ACC112 (cell line): Measurements from ENCODE around the gene BICDL1.

ENCODE experiments used
- H2AFZ ChIP-seq: fragments of 200-600 bp; sonication (generic); one replicate; pipeline ENCODE4 v1.6.0; 2017; ENCODE audit warnings: antibody characterized with exemption, low read length; ENCODE audit not compliant: unreplicated experiment
- H3K27ac ChIP-seq: fragments of 200-600 bp; sonication (generic); 2 replicates; pipeline ENCODE4 v1.5.1; 2014; ENCODE audit warnings: low read depth, mild to moderate bottlenecking, antibody characterized with exemption, low read length, moderate library complexity
- H3K27me3 ChIP-seq: fragments of 200-600 bp; sonication (generic); 2 replicates; pipeline ENCODE4 v1.6.1; 2014; ENCODE audit warnings: mild to moderate bottlenecking, antibody characterized with exemption, low read length, moderate library complexity, mixed read lengths; ENCODE audit not compliant: insufficient read depth
- H3K36me3 ChIP-seq: fragments of 200-600 bp; sonication (generic); 2 replicates; pipeline ENCODE4 v1.6.1; 2016; ENCODE audit warnings: mild to moderate bottlenecking, antibody characterized with exemption, low read length, moderate library complexity, mixed read lengths; ENCODE audit not compliant: insufficient read depth
- H3K4me1 ChIP-seq: fragments of 200-600 bp; sonication (generic); one replicate; pipeline ENCODE4 v1.6.1; 2016; ENCODE audit warnings: low read length, mixed read lengths; ENCODE audit not compliant: insufficient read depth, unreplicated experiment, control insufficient read depth
- H3K4me3 ChIP-seq: fragments of 200-600 bp; sonication (generic); 2 replicates; pipeline ENCODE4 v1.5.1; 2014; ENCODE audit warnings: mild to moderate bottlenecking, low read depth, low read length
- H3K79me2 ChIP-seq: fragments of 200-600 bp; sonication (generic); one replicate; pipeline ENCODE4 v1.6.0; 2016; ENCODE audit warnings: low read length; ENCODE audit not compliant: control insufficient read depth, unreplicated experiment, insufficient read depth

The BICDL1 gene

DNA sequence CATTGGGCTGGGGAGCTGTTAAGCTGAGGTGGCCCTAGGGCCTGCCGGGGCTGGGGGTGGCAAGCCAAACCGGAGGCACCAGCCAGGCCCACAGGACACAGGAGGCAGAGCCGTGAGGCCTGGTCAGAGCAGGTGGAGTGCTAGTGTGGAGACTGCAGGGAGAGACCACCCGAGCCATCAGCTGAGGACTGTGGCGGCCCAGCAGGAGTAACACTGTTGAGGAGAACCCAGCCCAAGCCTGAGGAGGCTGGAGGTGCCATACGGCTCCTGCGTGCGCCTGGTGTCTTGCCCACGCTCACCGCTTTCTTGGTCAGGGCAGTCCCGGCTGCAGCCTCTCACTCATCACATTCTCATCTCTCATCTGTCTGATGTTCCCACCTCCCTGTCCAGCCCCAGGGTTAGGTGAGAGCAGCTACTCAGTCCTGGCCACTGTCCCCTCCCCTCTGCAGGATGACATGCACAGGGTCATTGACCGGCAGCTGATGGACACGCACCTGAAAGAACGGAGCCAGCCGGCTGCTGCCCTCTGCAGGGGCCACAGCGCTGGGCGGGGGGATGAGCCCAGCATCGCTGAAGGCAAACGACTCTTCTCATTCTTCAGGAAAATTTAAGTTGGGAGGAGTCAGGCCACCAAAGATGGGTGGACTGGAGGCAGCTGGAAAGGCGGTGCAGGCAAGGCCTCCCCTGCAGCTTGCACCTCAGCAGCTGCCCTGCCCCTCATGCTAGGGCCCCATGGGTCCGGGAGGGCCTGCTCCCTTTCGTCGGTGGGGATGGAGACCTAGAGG is 103.7 kb downstream of the BICDL1 start:
- H3K4me1 ChIP-seq = no peaks in the 10 kb centered on the region
- no peaks in the 10 kb centered on the region for H3K27me3 ChIP-seq
- no peaks in the 10 kb centered on the region for H3K79me2 ChIP-seq
- no peak overlapping the region for H2AFZ ChIP-seq
- H3K27ac ChIP-seq = no peak overlapping the region
- H3K4me3 ChIP-seq = no peak overlapping the region
- H3K36me3 ChIP-seq = peaks cover 3% of the 10 kb centered on the region; the same call in 1 of the 2 replicates

DNA sequence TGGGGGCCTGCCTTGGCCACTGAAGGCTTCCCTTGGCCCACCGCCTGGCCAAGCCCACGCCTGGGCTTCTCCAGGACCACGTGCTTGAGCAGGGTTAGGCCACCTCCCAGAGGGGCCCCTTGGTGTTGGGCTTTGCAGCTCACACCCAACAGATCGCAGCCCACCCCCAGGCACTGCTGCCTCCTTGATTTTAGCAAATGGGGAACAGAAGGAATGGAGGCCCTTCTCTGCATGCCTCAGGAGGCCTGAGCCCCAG is 104.2 kb downstream of the BICDL1 start:
- Histone ChIP-seq H3K27ac (no peak overlapping the region), H3K36me3 (peaks cover 3% of the 10 kb centered on the region; the same call in 1 of the 2 replicates)

DNA sequence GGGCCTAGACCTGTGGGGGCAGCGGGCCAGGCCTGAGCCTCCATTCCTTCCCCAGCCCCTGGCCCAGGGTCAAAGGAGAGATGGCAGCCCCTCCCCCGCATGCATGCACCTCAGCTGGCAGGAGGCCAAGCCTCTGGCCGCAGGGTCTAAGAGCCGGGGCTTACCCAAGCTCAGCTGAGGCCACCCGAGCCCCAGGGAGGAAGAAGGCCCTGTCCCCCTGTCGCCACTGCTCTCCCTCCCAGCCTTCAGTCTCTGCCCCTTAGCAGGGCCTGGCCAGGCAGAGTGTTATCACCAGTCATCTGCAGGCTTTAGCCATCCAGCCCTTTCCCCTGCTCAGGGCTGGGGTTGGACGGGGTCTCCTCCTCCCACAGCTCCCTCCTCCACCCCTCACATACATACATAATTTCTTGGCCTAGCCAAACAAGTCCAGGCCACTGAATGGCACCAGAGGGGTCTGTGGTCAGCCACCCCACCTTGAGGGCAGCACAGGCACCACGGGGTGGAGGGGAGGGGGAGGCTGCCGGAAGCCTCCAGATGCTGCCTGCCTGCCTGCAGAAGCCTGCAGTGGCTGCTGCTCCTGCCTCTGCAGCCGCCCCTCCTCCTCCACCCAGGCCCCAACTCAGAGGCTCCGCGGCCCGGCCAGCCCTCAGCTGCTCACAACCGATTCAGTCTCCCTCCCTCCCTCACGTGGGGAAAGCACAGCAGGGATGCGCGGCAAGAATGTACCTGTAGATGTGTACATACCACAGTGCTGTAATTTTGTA is 104.7 kb downstream of the BICDL1 start:
- H3K27me3 ChIP-seq = no peaks in the 10 kb centered on the region
- H3K36me3 ChIP-seq = peaks cover 3% of the 10 kb centered on the region; the same call in 1 of the 2 replicates
- no peaks in the 10 kb centered on the region for H3K79me2 ChIP-seq
- H3K4me1 ChIP-seq = no peaks in the 10 kb centered on the region
- no peak overlapping the region for H3K27ac ChIP-seq
- H2AFZ ChIP-seq = no peak overlapping the region
- no peak overlapping the region for H3K4me3 ChIP-seq

More for the DNA sequence above, 104.2 kb downstream of the BICDL1 start:
- H3K4me3 ChIP-seq = no peak overlapping the region
- no peak overlapping the region for H2AFZ ChIP-seq
- H3K4me1 ChIP-seq = no peaks in the 10 kb centered on the region
- no peaks in the 10 kb centered on the region for H3K79me2 ChIP-seq
- H3K27me3 ChIP-seq = no peaks in the 10 kb centered on the region

DNA sequence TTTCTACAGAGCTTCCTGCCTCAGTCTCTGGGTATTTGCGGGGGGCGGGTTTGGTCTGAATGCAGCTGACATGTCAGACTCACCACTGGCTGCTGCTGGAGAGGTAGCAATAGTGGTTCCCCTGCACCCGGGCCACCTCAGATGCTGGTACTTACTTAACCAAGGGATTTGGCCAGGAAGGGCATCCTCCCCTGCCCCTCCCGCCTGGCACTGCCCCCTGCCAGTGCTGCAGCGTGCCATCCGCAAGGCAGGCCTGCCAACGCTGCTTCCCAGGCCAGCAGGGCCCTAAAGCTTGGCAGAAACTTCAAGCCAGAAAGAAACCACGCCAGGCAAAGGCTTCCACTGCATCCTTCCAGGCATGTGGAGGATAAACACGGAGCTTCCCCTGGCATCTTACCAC is 105.4 kb downstream of the BICDL1 start:
- Histone ChIP-seq H3K4me3 (no peak overlapping the region), H3K27ac (no peak overlapping the region), H3K36me3 (peaks cover 3% of the 10 kb centered on the region; the same call in 1 of the 2 replicates), H3K79me2 (no peaks in the 10 kb centered on the region), H3K4me1 (no peaks in the 10 kb centered on the region), H2AFZ (no peak overlapping the region), H3K27me3 (no peaks in the 10 kb centered on the region)

DNA sequence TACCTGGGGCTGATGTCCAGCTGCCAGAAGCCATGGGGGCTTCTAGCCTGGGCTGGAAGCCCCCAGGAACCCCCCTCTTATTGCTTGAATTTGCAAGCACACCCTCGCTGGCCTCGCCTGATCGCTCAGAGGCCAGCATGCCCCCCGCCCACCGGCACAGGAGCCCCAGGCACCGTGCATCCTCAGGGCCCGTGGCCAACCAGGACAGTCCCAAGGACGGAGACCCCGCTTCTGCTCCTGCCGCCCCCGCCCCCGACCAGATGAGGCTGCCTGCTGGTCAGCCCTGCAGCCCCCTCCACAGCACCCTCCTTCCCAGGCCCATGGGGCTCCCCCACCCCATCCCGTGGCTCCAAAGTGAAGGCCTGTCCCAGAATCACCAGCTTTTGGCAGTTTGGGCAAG is 106.3 kb downstream of the BICDL1 start:
- H3K4me3 ChIP-seq = no peak overlapping the region
- H3K27me3 ChIP-seq = no peaks in the 10 kb centered on the region
- H3K79me2 ChIP-seq = peaks cover 3% of the 10 kb centered on the region
- no peak overlapping the region for H2AFZ ChIP-seq
- peaks cover 3% of the 10 kb centered on the region; the same call in 1 of the 2 replicates for H3K36me3 ChIP-seq
- no peak overlapping the region for H3K27ac ChIP-seq
- no peaks in the 10 kb centered on the region for H3K4me1 ChIP-seq

DNA sequence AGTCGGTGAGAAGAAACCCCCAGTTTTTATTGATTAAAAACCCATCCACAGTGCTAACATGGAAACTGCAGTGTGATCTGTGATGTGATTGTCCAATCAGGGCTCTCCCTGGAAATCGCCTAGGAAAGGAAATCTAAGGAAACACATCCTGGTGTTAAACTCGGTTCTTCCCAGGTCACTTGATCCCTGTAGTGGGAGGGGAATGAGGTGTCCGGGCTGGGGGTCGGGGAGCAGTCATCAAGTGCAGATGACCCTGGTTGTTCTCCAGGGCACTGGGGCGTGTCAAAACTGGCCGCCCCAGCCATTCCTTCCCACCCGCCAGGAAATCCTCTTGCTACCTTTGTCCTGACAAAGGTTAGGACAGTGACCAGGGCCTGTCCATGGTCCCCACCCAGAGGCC is 106.7 kb downstream of the BICDL1 start:
- H3K4me1 ChIP-seq = no peaks in the 10 kb centered on the region
- no peak overlapping the region for H2AFZ ChIP-seq
- H3K79me2 ChIP-seq = peaks cover 4% of the 10 kb centered on the region
- H3K27me3 ChIP-seq = no peaks in the 10 kb centered on the region
- H3K4me3 ChIP-seq = no peak overlapping the region
- no peak overlapping the region for H3K27ac ChIP-seq
- peaks cover 3% of the 10 kb centered on the region; the same call in 1 of the 2 replicates for H3K36me3 ChIP-seq

DNA sequence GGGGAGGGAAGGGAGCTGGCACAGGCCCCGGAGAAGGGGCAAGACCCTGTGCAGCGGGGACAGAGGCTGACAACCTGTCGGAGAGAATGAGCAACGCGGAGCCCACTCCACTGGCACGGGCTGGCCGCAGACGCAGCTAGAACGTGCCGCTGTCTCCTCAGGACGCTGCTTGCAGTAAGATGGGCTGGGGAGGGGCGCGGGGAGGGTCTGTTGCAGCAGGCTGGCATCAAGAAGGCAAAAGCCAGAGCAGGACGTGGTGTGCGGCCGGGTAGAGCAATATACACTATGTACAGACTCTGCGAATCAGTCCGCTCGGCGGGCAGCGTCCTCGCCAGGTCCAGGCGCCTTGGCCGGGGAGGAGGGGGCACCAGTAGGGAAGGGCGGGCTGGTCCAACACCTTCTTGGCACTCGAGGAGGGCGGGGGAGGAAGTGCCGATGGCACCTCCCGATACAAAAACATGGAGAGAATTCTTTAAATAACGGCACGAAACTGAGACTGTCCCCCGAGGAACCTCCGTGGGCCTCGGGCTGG is 107.7 kb downstream of the BICDL1 start:
- H3K27ac ChIP-seq = no peak overlapping the region
- peaks cover 8% of the 10 kb centered on the region for H3K4me1 ChIP-seq
- no peak overlapping the region for H2AFZ ChIP-seq
- peaks cover 3% of the 10 kb centered on the region; the same call in 1 of the 2 replicates for H3K36me3 ChIP-seq
- H3K27me3 ChIP-seq = no peaks in the 10 kb centered on the region
- peaks cover 14% of the 10 kb centered on the region for H3K79me2 ChIP-seq
- H3K4me3 ChIP-seq = no peak overlapping the region

DNA sequence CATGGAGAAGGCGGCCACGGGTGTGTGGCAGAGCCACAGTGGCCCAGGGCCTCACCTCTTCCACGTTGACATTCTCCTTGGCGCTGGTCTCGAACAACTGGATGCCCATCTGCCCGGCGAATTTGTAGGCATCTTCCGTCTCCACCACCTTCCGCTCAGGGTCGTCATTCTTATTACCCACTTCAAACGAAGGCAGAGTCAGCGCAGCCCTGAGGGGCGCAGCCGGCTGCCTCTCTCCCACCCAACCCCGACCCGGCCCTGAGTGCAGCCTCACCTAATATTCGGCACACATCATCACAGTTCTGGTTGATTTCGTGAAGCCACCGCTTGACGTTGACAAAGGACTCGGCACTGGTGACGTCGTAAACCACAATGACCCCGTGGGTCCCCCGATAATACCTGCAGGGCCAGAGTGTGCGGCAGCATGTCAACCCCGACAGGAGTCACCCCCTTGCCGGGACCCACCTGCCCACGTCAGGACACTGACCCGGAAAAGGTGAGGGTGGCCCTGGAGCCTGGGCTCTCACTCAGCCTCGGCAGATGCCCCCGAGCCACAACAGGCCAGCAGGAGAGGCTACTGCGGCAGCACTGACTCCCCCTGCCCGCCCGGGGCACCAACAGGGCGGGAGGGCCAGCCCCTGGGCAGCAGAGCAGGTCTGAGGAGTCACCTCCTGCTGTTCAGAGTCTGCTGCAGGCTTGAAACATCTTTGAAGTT is 109.9 kb downstream of the BICDL1 start:
- Histone ChIP-seq H3K36me3 (peaks cover 3% of the 10 kb centered on the region; the same call in 1 of the 2 replicates), H3K27ac (no peak overlapping the region), H2AFZ (no peak overlapping the region), H3K4me3 (no peak overlapping the region), H3K27me3 (no peaks in the 10 kb centered on the region), H3K79me2 (peaks cover 35% of the 10 kb centered on the region), H3K4me1 (peaks cover 14% of the 10 kb centered on the region)

DNA sequence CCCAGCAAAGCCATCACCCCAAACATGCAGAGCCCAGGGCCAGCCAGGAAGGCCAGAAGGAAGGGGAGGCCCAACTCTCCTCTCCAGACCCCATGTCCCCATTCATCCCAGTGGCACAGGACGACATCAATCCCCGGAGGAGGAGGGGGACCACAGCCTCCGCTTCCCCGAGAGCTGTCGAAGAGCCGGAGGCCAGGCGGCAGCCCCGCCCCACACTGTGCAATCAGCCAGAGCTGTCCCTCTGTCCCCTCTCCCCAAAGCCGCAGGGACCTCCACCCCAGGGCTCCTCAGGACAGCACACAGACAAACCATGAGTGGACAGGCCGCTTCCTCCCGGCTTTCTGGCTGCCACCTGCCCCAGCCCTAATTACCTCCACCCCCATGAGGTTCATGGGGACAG is 110.7 kb downstream of the BICDL1 start:
- peaks cover 3% of the 10 kb centered on the region; the same call in 1 of the 2 replicates for H3K36me3 ChIP-seq
- H3K27ac ChIP-seq = no peak overlapping the region
- H3K27me3 ChIP-seq = no peaks in the 10 kb centered on the region
- peaks cover 43% of the 10 kb centered on the region for H3K79me2 ChIP-seq
- no peak overlapping the region for H3K4me3 ChIP-seq
- H2AFZ ChIP-seq = no peak overlapping the region
- peaks cover 14% of the 10 kb centered on the region for H3K4me1 ChIP-seq

DNA sequence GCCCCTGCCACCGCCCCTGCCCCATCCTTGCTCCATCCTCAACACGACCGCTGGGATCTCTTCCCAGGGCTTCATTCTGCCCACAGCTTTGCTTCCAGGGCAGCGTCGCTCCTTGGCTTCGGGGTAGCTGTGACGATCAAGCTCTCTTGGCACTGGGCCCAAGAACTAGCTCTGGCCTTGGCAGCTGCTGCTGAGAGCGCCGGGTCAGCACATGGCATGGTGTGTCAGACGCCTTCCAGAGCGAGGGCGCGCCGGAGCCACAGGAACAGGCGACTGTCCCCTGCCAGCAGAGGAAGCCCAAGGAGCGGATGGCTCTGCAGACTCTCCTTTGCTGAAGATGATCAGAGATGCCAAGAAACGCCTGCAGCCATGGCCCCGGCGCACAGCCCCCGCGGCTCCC is 111.6 kb downstream of the BICDL1 start:
- H3K27me3 ChIP-seq = no peaks in the 10 kb centered on the region
- peaks cover 3% of the 10 kb centered on the region; the same call in 1 of the 2 replicates for H3K36me3 ChIP-seq
- H3K79me2 ChIP-seq = peaks cover 49% of the 10 kb centered on the region

More for the DNA sequence above, 111.6 kb downstream of the BICDL1 start:
- Histone ChIP-seq H3K4me1 (peaks cover 14% of the 10 kb centered on the region), H3K27ac (no peak overlapping the region), H3K4me3 (no peak overlapping the region), H2AFZ (no peak overlapping the region)
